Right atrium auricular region (tissue), 2 donors: ENCODE results near the gene BNC2. TPM values are rescaled to one million over a fixed set of nuclear protein-coding genes. Genes with fewer than 3 reads are reported as not detected.

Source experiments
- DNase-seq: peaks from one replicate; pipeline ENCODE4 v3.0.0-alpha.2; 2019; ENCODE audit warnings: low spot score
- H3K27ac ChIP-seq, 2 donors: fragments of 200-600 bp; sonication (generic); 1 replicate in 1 of 2; 2 replicates in 1 of 2; pipeline ENCODE4 v1.5.1; 2016 to 2019
- H3K27me3 ChIP-seq, 2 donors: fragments of 200-600 bp; sonication (generic); one replicate each; pipeline versions ENCODE4 v1.5.1 to v1.6.0; 2017 to 2019
- H3K36me3 ChIP-seq: fragments of 200-600 bp; sonication (generic); one replicate; pipeline ENCODE4 v1.5.1; 2016
- H3K4me1 ChIP-seq, 2 donors: fragments of 200-600 bp; sonication (generic); one replicate each; pipeline versions ENCODE4 v1.5.1 to v1.6.0; 2017 to 2019
- H3K4me3 ChIP-seq, 2 donors: fragments of 200-600 bp; sonication (generic); 1 replicate in 1 of 2; 2 replicates in 1 of 2; pipeline ENCODE4 v1.5.1; 2017 to 2019; ENCODE audit warnings: mild to moderate bottlenecking in 1 of 2, moderate library complexity in 1 of 2
- H3K9me3 ChIP-seq, 2 donors: fragments of 200-600 bp; sonication (generic); one replicate each; pipeline ENCODE4 v1.5.1; 2019
- total RNA-seq, 2 donors: library from RNA; depleted of rRNA; stranded (reverse); fragments of >200 nt; gene quantifications; one replicate each; pipeline ENCODE4 v1.1.0, GENCODE V29; 2016
- TF ChIP-seq, protein P1 (sequence below), 2 donors: fragments of 200-600 bp; sonication (generic); IDR thresholded peaks; one replicate each; pipeline ENCODE4 v1.5.1; 2019; ENCODE audit warnings: antibody characterized with exemption in 2 of 2

The BNC2 gene
- total RNA-seq, 2 donors from 2014 or later, result 68.3 to 77.6 TPM

DNA sequence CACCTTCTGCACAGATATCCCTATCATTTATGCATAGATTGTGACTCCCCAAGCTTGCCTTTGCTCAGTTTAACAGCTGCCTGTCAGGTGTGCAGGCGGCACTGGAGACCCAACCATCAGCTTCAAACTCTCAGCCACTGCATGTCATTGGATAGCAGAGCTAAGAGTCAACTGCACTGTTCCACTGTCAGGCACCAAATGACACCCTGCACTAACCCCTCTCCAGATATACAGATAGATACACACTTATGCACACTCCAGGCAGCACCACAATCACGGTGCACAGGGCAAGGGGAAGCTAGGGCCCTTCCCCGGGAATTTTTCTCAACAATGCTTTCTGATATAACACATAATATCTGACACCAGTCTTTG, 142.3 kb downstream of the BNC2 start:
- peaks cover 0 to 15% of the 10 kb centered on the region in 2 donors for H3K4me1 ChIP-seq
- no peaks in the 10 kb centered on the region for H3K9me3 ChIP-seq
- H3K4me3 ChIP-seq, result peak overlapping the region; percentile 48 to 64
- H3K27me3 ChIP-seq, result no peaks in the 10 kb centered on the region
- no peak for DNase-seq
- peak overlapping the region in 1 of 2 donors; percentile 82 for H3K27ac ChIP-seq
- no peaks in the 10 kb centered on the region for H3K36me3 ChIP-seq
- TF ChIP-seq, protein P1, sequence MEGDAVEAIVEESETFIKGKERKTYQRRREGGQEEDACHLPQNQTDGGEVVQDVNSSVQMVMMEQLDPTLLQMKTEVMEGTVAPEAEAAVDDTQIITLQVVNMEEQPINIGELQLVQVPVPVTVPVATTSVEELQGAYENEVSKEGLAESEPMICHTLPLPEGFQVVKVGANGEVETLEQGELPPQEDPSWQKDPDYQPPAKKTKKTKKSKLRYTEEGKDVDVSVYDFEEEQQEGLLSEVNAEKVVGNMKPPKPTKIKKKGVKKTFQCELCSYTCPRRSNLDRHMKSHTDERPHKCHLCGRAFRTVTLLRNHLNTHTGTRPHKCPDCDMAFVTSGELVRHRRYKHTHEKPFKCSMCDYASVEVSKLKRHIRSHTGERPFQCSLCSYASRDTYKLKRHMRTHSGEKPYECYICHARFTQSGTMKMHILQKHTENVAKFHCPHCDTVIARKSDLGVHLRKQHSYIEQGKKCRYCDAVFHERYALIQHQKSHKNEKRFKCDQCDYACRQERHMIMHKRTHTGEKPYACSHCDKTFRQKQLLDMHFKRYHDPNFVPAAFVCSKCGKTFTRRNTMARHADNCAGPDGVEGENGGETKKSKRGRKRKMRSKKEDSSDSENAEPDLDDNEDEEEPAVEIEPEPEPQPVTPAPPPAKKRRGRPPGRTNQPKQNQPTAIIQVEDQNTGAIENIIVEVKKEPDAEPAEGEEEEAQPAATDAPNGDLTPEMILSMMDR (IDR thresholded peaks at IDR 0.05), result no peak

DNA sequence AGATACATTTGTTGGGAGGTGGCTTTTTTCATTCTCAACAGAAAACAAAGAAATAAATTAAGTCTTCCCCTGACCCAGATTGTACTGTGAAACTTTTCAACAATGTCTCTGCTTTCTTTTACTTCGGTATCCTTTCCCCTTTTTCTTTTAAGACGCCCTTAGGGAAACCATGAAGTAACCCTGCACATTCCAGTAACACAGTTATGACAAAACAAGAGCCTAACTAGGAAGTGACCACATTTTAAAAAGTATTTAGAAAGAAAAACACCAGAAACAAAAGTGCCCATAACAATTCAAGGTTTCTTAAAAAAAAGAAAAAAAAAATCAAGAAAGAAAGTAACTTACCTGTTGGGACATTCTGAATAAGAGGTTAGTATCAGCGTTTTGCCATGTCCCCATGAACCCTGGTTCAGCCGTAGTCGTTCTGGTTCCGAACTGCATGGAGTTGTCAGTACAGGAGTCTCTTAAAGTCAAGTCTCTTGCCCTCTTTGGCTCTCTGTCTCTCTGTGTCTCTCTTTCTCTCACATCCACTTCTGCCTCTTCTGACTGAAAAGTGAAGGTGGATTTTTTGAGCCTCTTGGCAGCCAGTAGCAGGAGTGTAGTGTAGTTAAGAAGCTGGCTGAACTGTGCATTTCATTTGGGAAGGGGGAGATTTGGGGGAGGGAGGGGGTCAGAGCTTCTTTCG, 142.9 kb downstream of the BNC2 start:
- Histone ChIP-seq H3K27me3 (no peaks in the 10 kb centered on the region), H3K9me3 (no peaks in the 10 kb centered on the region), H3K4me3 (peak overlapping the region; percentile 48 to 64), H3K4me1 (peaks cover 0 to 15% of the 10 kb centered on the region in 2 donors), H3K36me3 (no peaks in the 10 kb centered on the region), H3K27ac (peak overlapping the region; percentile 82 to 88)
- no peak for DNase-seq
- TF ChIP-seq, protein P1 (IDR thresholded peaks at IDR 0.05), result no peak

DNA sequence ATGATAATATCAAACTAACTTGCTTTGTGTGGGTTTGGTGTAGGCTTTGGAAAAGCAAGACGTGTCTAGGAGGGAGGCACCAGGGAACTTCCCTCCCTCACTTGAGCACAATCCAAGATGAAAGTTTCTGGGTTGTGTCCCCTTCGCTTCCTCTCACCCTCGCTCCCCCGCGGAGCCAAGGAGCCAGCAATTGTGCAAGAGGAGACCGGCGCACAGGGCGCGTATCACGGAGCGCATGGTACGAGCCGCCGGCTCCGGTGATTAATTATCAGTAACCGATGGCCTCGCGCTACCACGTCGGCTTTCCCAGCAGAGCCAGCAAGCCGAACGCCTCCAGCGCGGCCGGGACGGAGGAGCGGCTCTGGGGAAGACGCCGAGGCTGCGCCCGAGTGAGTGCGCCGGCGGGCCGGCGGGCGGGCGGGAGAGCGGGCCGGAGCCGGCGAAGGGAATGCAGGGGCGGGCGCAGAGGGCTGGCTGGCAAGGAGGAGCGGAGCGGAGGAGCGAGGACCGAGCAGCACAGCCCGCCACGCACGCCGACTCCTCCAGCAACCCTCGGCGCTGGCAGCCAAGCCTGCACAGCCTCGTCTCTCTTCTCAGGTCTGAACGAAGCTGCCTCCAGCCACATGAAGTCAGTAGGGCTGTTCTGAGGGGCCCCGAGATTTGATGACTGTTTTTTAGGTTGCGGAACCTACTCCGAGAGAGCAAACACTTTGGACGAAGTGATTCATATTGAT, 143.6 kb downstream of the BNC2 start:
- no peaks in the 10 kb centered on the region for H3K36me3 ChIP-seq
- H3K27ac ChIP-seq, result peak overlapping the region; percentile 82 to 88
- peak; percentile 91 for DNase-seq
- H3K9me3 ChIP-seq, result no peaks in the 10 kb centered on the region
- no peaks in the 10 kb centered on the region for H3K27me3 ChIP-seq
- peaks cover 0 to 15% of the 10 kb centered on the region in 2 donors for H3K4me1 ChIP-seq
- H3K4me3 ChIP-seq, result peak overlapping the region; percentile 48 to 64
- TF ChIP-seq, protein P1 (IDR thresholded peaks at IDR 0.05), result no peak

DNA sequence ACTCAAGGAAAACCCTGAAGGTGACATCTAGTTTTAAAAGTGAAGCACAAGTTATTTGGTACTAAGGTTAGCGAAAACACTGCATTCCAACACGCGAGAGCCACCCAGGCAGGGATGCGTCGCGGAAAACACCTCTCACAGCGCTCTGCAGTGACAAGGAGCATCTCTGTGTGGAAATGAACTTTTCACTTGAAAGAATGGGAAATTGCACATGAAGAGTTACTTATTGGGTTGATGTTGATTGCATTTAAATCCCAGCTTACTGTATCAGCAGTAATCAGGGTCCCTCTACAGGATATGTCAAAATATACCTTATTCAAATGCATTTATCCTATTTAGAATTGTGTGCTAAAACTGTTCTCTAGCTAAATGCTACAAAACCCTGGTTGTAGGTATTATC, 144.4 kb downstream of the BNC2 start:
- Histone ChIP-seq H3K9me3 (no peaks in the 10 kb centered on the region), H3K27me3 (no peaks in the 10 kb centered on the region), H3K4me3 (no peak overlapping the region), H3K27ac (peak overlapping the region in 1 of 2 donors; percentile 88), H3K36me3 (no peaks in the 10 kb centered on the region), H3K4me1 (peaks cover 0 to 22% of the 10 kb centered on the region in 2 donors)
- TF ChIP-seq, protein P1 (IDR thresholded peaks at IDR 0.05), result no peak
- DNase-seq, result no peak

DNA sequence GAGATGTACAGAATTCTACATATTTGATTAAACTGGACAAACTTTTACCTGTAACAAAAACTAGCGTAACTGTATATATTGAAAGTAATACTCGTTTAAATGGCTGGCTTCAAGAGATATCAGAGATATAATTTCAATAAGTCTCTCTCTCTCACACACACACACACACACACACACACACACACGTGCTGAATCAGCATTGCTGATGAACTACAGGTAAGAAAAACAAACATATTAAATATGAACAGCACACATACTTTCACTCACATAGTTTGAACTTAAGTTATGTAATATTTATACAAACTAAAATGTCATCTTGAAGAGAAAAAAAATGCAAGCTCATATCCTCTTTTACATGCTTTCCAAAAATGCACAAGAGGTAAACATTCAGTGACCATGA, 145.4 kb downstream of the BNC2 start:
- peaks cover 0 to 23% of the 10 kb centered on the region in 2 donors for H3K4me1 ChIP-seq
- no peaks in the 10 kb centered on the region for H3K36me3 ChIP-seq
- TF ChIP-seq, protein P1 (IDR thresholded peaks at IDR 0.05), result no peak
- H3K27ac ChIP-seq, result no peak overlapping the region
- no peaks in the 10 kb centered on the region for H3K27me3 ChIP-seq
- no peaks in the 10 kb centered on the region for H3K9me3 ChIP-seq
- no peak overlapping the region for H3K4me3 ChIP-seq
- no peak for DNase-seq
